ENCODE results near the gene ARHGAP9. TPM values are rescaled to one million over a fixed set of nuclear protein-coding genes. Genes with fewer than 3 reads are reported as not detected.

The ARHGAP9 gene
- total RNA-seq, 1 experiment from 2014 or later: 0.92 TPM

GRCh38 chr12:57455374-57456144, 24.1 kb downstream of the ARHGAP9 start:
- in situ Hi-C loops (cut with HindIII; ENCODE audit: low pct_unique_long_range_greater_than_20kb, low sequenced_read_pairs) (no loop called here), intact Hi-C loops (cut with micrococcal nuclease; ENCODE audit: unreplicated experiment) (loop anchor here (5.0 kb wide), 1 partner anchor 167 kb away; no protein-coding TSS in a partner anchor)
- TF ChIP-seq REST (IDR thresholded peaks at IDR 0.05; ENCODE audit: insufficient read depth in 1 of 2, low read depth in 2 of 2, low read length in 1 of 2) (no peak), TCF7L2 (IDR thresholded peaks at IDR 0.05; ENCODE audit: low read depth, low read length) (no peak), SIN3A (IDR thresholded peaks at IDR 0.05; ENCODE audit: borderline replicate concordance, insufficient read depth, low read depth, low read length) (no peak), CTCF (IDR thresholded peaks at IDR 0.05) (no peak), POLR2AphosphoS5 (IDR thresholded peaks at IDR 0.05; ENCODE audit: low read depth, low read length) (no peak)
- DNase-seq (ENCODE audit: low read depth, low spot score) (no peak), ATAC-seq (no peak)
- ChIA-PET CTCF (interaction anchor here (0.6 to 1.8 kb wide), 9 partner anchors 13 to 242 kb away, joined by 3 to 22 read pairs (median 5); no protein-coding TSS in a partner anchor), POLR2A (no interaction called here)
- Histone ChIP-seq H3K36me3 (ENCODE audit: control insufficient read depth, insufficient read depth, low read length) (no peaks in the 10 kb centered on the region), H3K27me3 (ENCODE audit: control insufficient read depth, insufficient read depth, low read length) (no peaks in the 10 kb centered on the region), H3K27ac (ENCODE audit: low read length) (no peak overlapping the region; the same call in 1 of the 2 replicates), H3K4me3 (ENCODE audit: low read depth in 2 of 2, low read length in 2 of 2) (no peak overlapping the region), H3K4me1 (ENCODE audit: control insufficient read depth, insufficient read depth, low read length) (peaks cover 10% of the 10 kb centered on the region), H3K9me3 (ENCODE audit: control insufficient read depth, insufficient read depth, low read depth, low read length) (no peaks in the 10 kb centered on the region)
- no TSS peak for BruUV-seq (replicated peaks)

- Histone ChIP-seq H3K27me3 (ENCODE audit: control insufficient read depth, insufficient read depth, low read length) (no peaks in the 10 kb centered on the region), H3K36me3 (ENCODE audit: control insufficient read depth, insufficient read depth, low read length) (no peaks in the 10 kb centered on the region), H3K27ac (ENCODE audit: low read length) (peak within 1 kb of the TSS; percentile 13; the same call in 1 of the 2 replicates), H3K9me3 (ENCODE audit: control insufficient read depth, insufficient read depth, low read depth, low read length) (no peaks in the 10 kb centered on the region), H3K4me1 (ENCODE audit: control insufficient read depth, insufficient read depth, low read length) (peaks cover 6% of the 10 kb centered on the region), H3K4me3 (ENCODE audit: low read depth in 2 of 2, low read length in 2 of 2) (no peak within 1 kb of the TSS)
- intact Hi-C loops (cut with micrococcal nuclease; ENCODE audit: unreplicated experiment): loop anchor here (5.0 kb wide), 2 partner anchors 168 to 192 kb away; no protein-coding TSS in a partner anchor
- ChIA-PET POLR2A (no interaction called here), CTCF (interaction anchor here (0.6 to 3.2 kb wide), 8 partner anchors 12 to 242 kb away, joined by 3 to 54 read pairs (median 5); no protein-coding TSS in a partner anchor)
- no peak for DNase-seq (ENCODE audit: low read depth, low spot score)
- in situ Hi-C loops (cut with HindIII; ENCODE audit: low pct_unique_long_range_greater_than_20kb, low sequenced_read_pairs): no loop called here
- no peak for TF ChIP-seq POLR2AphosphoS5 (IDR thresholded peaks at IDR 0.05; ENCODE audit: low read depth, low read length)
- no peak for TF ChIP-seq REST (IDR thresholded peaks at IDR 0.05; ENCODE audit: insufficient read depth in 1 of 2, low read depth in 2 of 2, low read length in 1 of 2)
- no peak for TF ChIP-seq SIN3A (IDR thresholded peaks at IDR 0.05; ENCODE audit: borderline replicate concordance, insufficient read depth, low read depth, low read length)
- no peak for TF ChIP-seq TCF7L2 (IDR thresholded peaks at IDR 0.05; ENCODE audit: low read depth, low read length)
- no peak for TF ChIP-seq CTCF (IDR thresholded peaks at IDR 0.05)
- ATAC-seq: no peak
- BruUV-seq (replicated peaks): no TSS peak
Observed at GRCh38 chr12:57454566-57455373, 24.9 kb downstream of the ARHGAP9 start, which contains the start of gene INHBE. TSS of gene INHBE (plus strand) at chr12:57455307. CDS start at chr12:57455537, 230 bp downstream.
